HepG2 (cell line): ENCODE measurements around the gene NSD1. TPM values are rescaled to one million over a fixed set of nuclear protein-coding genes. Genes with fewer than 3 reads are reported as not detected.
A peak's percentile ranks its signal among the peaks of the same experiment; 100 is the strongest.

ENCODE experiments used
- AHDC1 ChIP-seq: sonication (generic); formaldehyde crosslinking; IDR thresholded peaks from 2 replicates; pipeline ENCODE4 v1.5.1; 2020; ENCODE audit warnings: mild to moderate bottlenecking, missing genetic modification reagents, borderline replicate concordance
- CBFB ChIP-seq: sonication (generic); formaldehyde crosslinking; IDR thresholded peaks from 2 replicates; pipeline ENCODE4 v1.4.0; 2020; ENCODE audit warnings: missing genetic modification reagents
- DRAP1 ChIP-seq: IDR thresholded peaks from 2 replicates; pipeline ENCODE4 v1.6.1; 2016; ENCODE audit warnings: missing genetic modification reagents, missing compliant biosample characterization
- EEA1 ChIP-seq: sonication (generic); formaldehyde crosslinking; IDR thresholded peaks from 2 replicates; pipeline ENCODE4 v1.5.1; 2020; ENCODE audit warnings: mild to moderate bottlenecking, missing genetic modification reagents, borderline replicate concordance
- ISL2 ChIP-seq: sonication (generic); formaldehyde crosslinking; IDR thresholded peaks from 2 replicates; pipeline ENCODE4 v1.5.0; 2020; ENCODE audit warnings: missing genetic modification reagents
- KDM6A ChIP-seq: IDR thresholded peaks from 2 replicates; pipeline ENCODE4 v1.6.1; 2016; ENCODE audit warnings: low read depth
- RCOR2 ChIP-seq: IDR thresholded peaks from 2 replicates; pipeline ENCODE4 v1.6.1; 2016; ENCODE audit warnings: missing biosample characterization, missing genetic modification reagents
- RFXANK ChIP-seq: IDR thresholded peaks from 2 replicates; pipeline ENCODE4 v1.6.1; 2016
- SNAI1 ChIP-seq: sonication (generic); formaldehyde crosslinking; IDR thresholded peaks from 2 replicates; pipeline ENCODE4 v1.5.0; 2020; ENCODE audit warnings: mild to moderate bottlenecking, missing genetic modification reagents, borderline replicate concordance
- TOE1 ChIP-seq: sonication (generic); formaldehyde crosslinking; IDR thresholded peaks from 2 replicates; pipeline ENCODE4 v1.4.0; 2020; ENCODE audit warnings: mild to moderate bottlenecking, missing genetic modification reagents
- ZBTB26 ChIP-seq: IDR thresholded peaks from 2 replicates; pipeline ENCODE4 v1.6.1; 2016; ENCODE audit warnings: missing compliant biosample characterization, missing genetic modification reagents, borderline replicate concordance
- ZBTB8A ChIP-seq: sonication (generic); formaldehyde crosslinking; IDR thresholded peaks from 2 replicates; pipeline ENCODE4 v1.4.0; 2020; ENCODE audit warnings: mild to moderate bottlenecking, low read depth, missing genetic modification reagents, borderline replicate concordance
- ZC3H4 ChIP-seq: sonication (generic); formaldehyde crosslinking; IDR thresholded peaks from 2 replicates; pipeline ENCODE4 v1.4.0; 2020; ENCODE audit warnings: missing genetic modification reagents, borderline replicate concordance
- ZNF530 ChIP-seq: sonication (generic); formaldehyde crosslinking; IDR thresholded peaks from 2 replicates; pipeline ENCODE4 v1.5.0; 2020; ENCODE audit warnings: low read depth, mild to moderate bottlenecking, missing genetic modification reagents
- ZNF609 ChIP-seq: sonication (generic); formaldehyde crosslinking; IDR thresholded peaks from 2 replicates; pipeline ENCODE4 v1.4.0; 2020; ENCODE audit warnings: mild to moderate bottlenecking, missing genetic modification reagents, borderline replicate concordance
- ZNF777 ChIP-seq: sonication (generic); formaldehyde crosslinking; IDR thresholded peaks from 2 replicates; pipeline ENCODE4 v1.4.0; 2020; ENCODE audit warnings: missing genetic modification reagents
- ZNF788 ChIP-seq: sonication (generic); formaldehyde crosslinking; IDR thresholded peaks from 2 replicates; pipeline ENCODE4 v1.5.0; 2020; ENCODE audit warnings: mild to moderate bottlenecking, missing genetic modification reagents, borderline replicate concordance
- polyA plus RNA-seq, 8 experiments: library from polyadenylated mRNA; depleted of rRNA in 3 of 8; stranded (reverse) in 7 of 8; unstranded in 1 of 8; fragments of >200 nt; fragmentation: Illumina TruSeq in 4 of 8; extraction: Trizol in 4 of 8; gene quantifications; 2 replicates each; pipeline versions ENCODE4 v1.2.1 to v1.2.3, GENCODE V29; 2011 to 2016; ENCODE audit warnings: low read depth in 4 of 8, missing spikeins in 1 of 8, mixed read lengths in 1 of 8; ENCODE audit not compliant: insufficient read depth in 1 of 8
- total RNA-seq, 5 experiments: library from RNA; depleted of rRNA; stranded (reverse); fragments of >200 nt; fragmentation: Illumina TruSeq; extraction: Trizol; gene quantifications; 2 replicates each; pipeline ENCODE4 v1.2.3, GENCODE V29; 2016; ENCODE audit warnings: low read depth in 1 of 5

Gene NSD1
- total and polyA plus RNA-seq, 2 of the 13 experiments (the other 11 are each of a cell fraction or from before 2014, with no cell fraction given) = 0.01 to 0.09 TPM

- TF ChIP-seq ZBTB26 (CRISPR knock-in tag) (no peak; the same call in 1 of the 2 replicates), RCOR2 (CRISPR knock-in tag) (no peak), ZC3H4 (CRISPR knock-in tag) (no peak), KDM6A (CRISPR knock-in tag) (peak; percentile 94), AHDC1 (CRISPR knock-in tag) (peak; percentile 57; the same call in 1 of the 2 replicates), ZNF788 (CRISPR knock-in tag) (peak; percentile 87), ZNF609 (CRISPR knock-in tag) (peak; percentile 90), ZBTB8A (CRISPR knock-in tag) (no peak; the same call in 1 of the 2 replicates), ZNF530 (CRISPR knock-in tag) (no peak), EEA1 (CRISPR knock-in tag) (peak; percentile 62; the same call in 1 of the 2 replicates), SNAI1 (peak; percentile 14; the same call in 1 of the 2 replicates), ISL2 (peak; percentile 59), RFXANK (CRISPR knock-in tag) (peak; percentile 51; the same call in 1 of the 2 replicates), TOE1 (CRISPR knock-in tag) (0 out of 2 replicates have a peak, but pooled peaks have one; percentile 19), DRAP1 (CRISPR knock-in tag) (peak; percentile 86), CBFB (CRISPR knock-in tag) (peak; percentile 82), ZNF777 (CRISPR knock-in tag) (peak; percentile 99)
These were observed 46.7 kb upstream of the NSD1 start, which contains the start of gene FGFR4 (continued) for GRCh38 chr5:177086654-177087397.
